K562 (cell line): ENCODE data around the gene ANKS1B. TPM values are rescaled to one million over a fixed set of nuclear protein-coding genes. Genes with fewer than 3 reads are reported as not detected.

Experiments
- ATAC-seq: fragments of 200-7000 bp; cut with Tn5 transposase; 3 replicates; pipeline ENCODE4 v1.9.1; 2020; ENCODE audit warnings: moderate library complexity
- BruUV-seq: library from RNA; stranded (reverse); fragments of 400-500 nt; replicated peaks from 2 replicates; lab custom pipeline; 2021; lab: Mats Ljungman, UMichigan
- CTCF ChIA-PET: fragments of 300-600 bp; formaldehyde crosslinking; extraction: SDS; loops from one replicate; lab custom pipeline; 2021; ENCODE audit warnings: low intra/inter-chr PET ratio; lab: Yijun Ruan, JAX
- POLR2A ChIA-PET: fragments of 300-600, 350-650 bp; sonication (Branson Sonifier 250); formaldehyde crosslinking; extraction: SDS; loops from one replicate; lab custom pipeline; 2021; ENCODE audit warnings: antibody characterized with exemption, inconsistent platforms; lab: Yijun Ruan, JAX
- DNase-seq, 4 experiments: peaks; one replicate each; pipeline versions ENCODE4 v3.0.0 to v3.0.0-alpha.2; 2011 to 2018; ENCODE audit warnings: low spot score in 3 of 4, mixed read lengths in 3 of 4; ENCODE audit errors: extremely low read depth in 1 of 4
- FAIRE-seq: peaks from 2 replicates; lab custom pipeline; 2011; peaks lifted over from hg19 to GRCh38; lab: Jason Lieb, UNC
- H2AFZ ChIP-seq: 2 replicates; pipeline ENCODE4 v1.6.0; 2011; ENCODE audit warnings: low read depth, low read length, control low read depth, inconsistent platforms
- H3K27ac ChIP-seq: fragments of 200-600 bp; 3 replicates; pipeline ENCODE4 v1.8.0; 2011; ENCODE audit warnings: low read depth, mild to moderate bottlenecking, control low read depth, inconsistent platforms, low read length, moderate library complexity, mixed read lengths; ENCODE audit errors: extremely low read depth
- H3K27me3 ChIP-seq, 2 experiments: fragments of 300-600 bp in 1 of 2; 2 replicates in 1 of 2; 3 replicates in 1 of 2; pipeline versions ENCODE4 v1.6.0 to v1.8.0; 2011; ENCODE audit warnings: inconsistent platforms in 2 of 2, low read length in 2 of 2, mild to moderate bottlenecking in 1 of 2, mixed read lengths in 1 of 2, moderate library complexity in 1 of 2; ENCODE audit not compliant: control insufficient read depth in 2 of 2, insufficient read depth in 2 of 2
- H3K36me3 ChIP-seq: fragments of 300-600 bp; 3 replicates; pipeline ENCODE4 v1.8.0; 2011; ENCODE audit warnings: mild to moderate bottlenecking, low read length, inconsistent platforms; ENCODE audit not compliant: control insufficient read depth, insufficient read depth
- H3K4me1 ChIP-seq, 2 experiments: fragments of 200-600 bp in 1 of 2; replicated peaks in 1 of 2; 2 replicates in 1 of 2; 3 replicates in 1 of 2; pipeline versions ENCODE4 v1.5.1 to v1.8.0; 2011; ENCODE audit warnings: inconsistent platforms in 2 of 2, low read length in 2 of 2, mild to moderate bottlenecking in 1 of 2, mixed read lengths in 1 of 2, moderate library complexity in 1 of 2; ENCODE audit not compliant: control insufficient read depth in 2 of 2, insufficient read depth in 2 of 2
- H3K4me2 ChIP-seq: 2 replicates; pipeline ENCODE4 v1.6.1; 2011; ENCODE audit warnings: low read length, control low read depth, inconsistent platforms, mixed read lengths; ENCODE audit not compliant: insufficient read depth
- H3K4me3 ChIP-seq: fragments of 200-600 bp; sonication (generic), shearing (Covaris generic); 2 replicates; pipeline ENCODE4 v1.5.1; 2016; ENCODE audit warnings: control low read depth, inconsistent platforms
- H3K79me2 ChIP-seq: fragments of 200-600 bp; 3 replicates; pipeline ENCODE4 v1.8.0; 2011; ENCODE audit warnings: low read length, inconsistent platforms; ENCODE audit not compliant: control insufficient read depth, insufficient read depth
- H3K9ac ChIP-seq, 2 experiments: 2 replicates each; pipeline versions ENCODE4 v1.6.0 to v1.6.1; 2011; ENCODE audit warnings: low read depth in 2 of 2, low read length in 2 of 2, control low read depth in 1 of 2, inconsistent platforms in 1 of 2, mild to moderate bottlenecking in 1 of 2, mixed read lengths in 1 of 2; ENCODE audit not compliant: insufficient read depth in 1 of 2
- H3K9me1 ChIP-seq: one replicate; pipeline ENCODE4 v1.6.0; 2011; ENCODE audit warnings: inconsistent platforms, mild to moderate bottlenecking, low read length, moderate library complexity; ENCODE audit not compliant: control insufficient read depth, insufficient read depth
- H3K9me3 ChIP-seq: replicated peaks from 2 replicates; pipeline ENCODE4 v1.5.1; 2011; ENCODE audit warnings: low read depth, low read length, inconsistent platforms; ENCODE audit not compliant: control insufficient read depth, insufficient read depth
- H4K20me1 ChIP-seq: replicated peaks from 2 replicates; pipeline ENCODE4 v1.6.1; 2011; ENCODE audit warnings: low read length, inconsistent platforms, mixed read lengths; ENCODE audit not compliant: control insufficient read depth, insufficient read depth
- DMBX1 ChIP-seq: fragments of 250-450 bp; sonication (Bioruptor Pico); IDR thresholded peaks from 2 replicates; pipeline ENCODE4 v1.8.0; 2022; ENCODE audit warnings: inconsistent platforms, mild to moderate bottlenecking, moderate library complexity, borderline replicate concordance
- HNRNPL ChIP-seq: fragments of 200-400 bp; formaldehyde crosslinking; IDR thresholded peaks from 2 replicates; pipeline ENCODE4 v1.6.1; 2017; ENCODE audit warnings: low read depth, mild to moderate bottlenecking, low read length
- KDM1A ChIP-seq, 2 experiments: fragments of 450-650 bp; IDR thresholded peaks; 2 replicates each; pipeline ENCODE4 v1.6.1; 2016; ENCODE audit warnings: mild to moderate bottlenecking in 2 of 2
- NONO ChIP-seq, 2 experiments: fragments of 200-400 bp in 1 of 2; fragments of 450-650 bp in 1 of 2; formaldehyde crosslinking in 1 of 2; IDR thresholded peaks; 2 replicates each; pipeline ENCODE4 v1.6.1; 2017; ENCODE audit warnings: low read depth in 2 of 2, mild to moderate bottlenecking in 2 of 2, moderate library complexity in 2 of 2, low read length in 1 of 2
- SMARCA5 ChIP-seq: fragments of 450-650 bp; IDR thresholded peaks from 2 replicates; pipeline ENCODE4 v1.6.1; 2016
- SMC3 ChIP-seq: conservative IDR thresholded peaks from 2 replicates; pipeline ENCODE4 v1.6.1; 2011; ENCODE audit warnings: low read depth, low read length, improper control_type of control experiment; ENCODE audit not compliant: insufficient read depth
- STAT5B ChIP-seq: fragments of 250-450 bp; sonication (Bioruptor Pico); IDR thresholded peaks from 2 replicates; pipeline ENCODE4 v1.8.0; 2021; ENCODE audit warnings: mild to moderate bottlenecking, inconsistent platforms
- ZSCAN32 ChIP-seq: fragments of 450-650 bp; formaldehyde crosslinking; IDR thresholded peaks from 2 replicates; pipeline ENCODE4 v1.4.0; 2020; ENCODE audit warnings: mild to moderate bottlenecking, moderate library complexity
- WGBS: fragments of 100-300 bp; shearing (Covaris generic); methylation state at CpG from one replicate; pipeline ENCODE4 v1.1.6; 2016; ENCODE audit warnings: low coverage, mixed read lengths; ENCODE audit not compliant: insufficient coverage; ENCODE audit errors: missing lambda C conversion rate; 5-methylcytosine and 5-hydroxymethylcytosine counted together
- in situ Hi-C: fragments of 300-500 bp; cut with MboI; formaldehyde crosslinking; loops from 4 replicates; pipeline ENCODE4 v1.15.0; 2018; ENCODE audit warnings: inconsistent platforms, mixed read lengths
- intact Hi-C: fragments of 100-400 bp; cut with micrococcal nuclease; formaldehyde crosslinking; loops from 2 replicates; pipeline ENCODE4 v1.14.2; 2022
- polyA plus RNA-seq, 8 experiments: library from polyadenylated mRNA; depleted of rRNA in 4 of 8; stranded (reverse) in 5 of 8; unstranded in 3 of 8; fragments of >200 nt; fragmentation: Nextera tagmentation in 2 of 8; fragmentation: Illumina TruSeq in 1 of 8; extraction: Ambion mirVana in 2 of 8; extraction: Trizol in 1 of 8; gene quantifications; 2 replicates each; pipeline versions ENCODE4 v1.2.1 to v1.2.3, GENCODE V29; 2011 to 2014; ENCODE audit warnings: inconsistent platforms in 1 of 8, missing spikeins in 1 of 8
- total RNA-seq, 7 experiments: library from RNA; depleted of rRNA in 6 of 7; stranded (reverse); fragments of >200 nt in 6 of 7; fragmentation: Illumina TruSeq in 2 of 7; extraction: Trizol in 2 of 7; gene quantifications; 2 replicates each; pipeline versions ENCODE4 v1.2.1 to v1.2.3, GENCODE V29; 2011 to 2021; ENCODE audit warnings: low replicate concordance in 1 of 7
- TF ChIP-seq, protein P1 (sequence below): fragments of 450-650 bp; IDR thresholded peaks from 2 replicates; pipeline ENCODE4 v1.6.1; 2016; ENCODE audit warnings: mild to moderate bottlenecking, moderate library complexity
- TF ChIP-seq, protein P2 (sequence below): fragments of 450-650 bp; IDR thresholded peaks from 2 replicates; pipeline ENCODE4 v1.6.1; 2016

Gene ANKS1B
- total and polyA plus RNA-seq, 9 of the 15 experiments (the other 6 are each of a cell fraction or from before 2014, with no cell fraction given): 0.04 to 0.47 (median 0.28) TPM; not detected in 4

DNA sequence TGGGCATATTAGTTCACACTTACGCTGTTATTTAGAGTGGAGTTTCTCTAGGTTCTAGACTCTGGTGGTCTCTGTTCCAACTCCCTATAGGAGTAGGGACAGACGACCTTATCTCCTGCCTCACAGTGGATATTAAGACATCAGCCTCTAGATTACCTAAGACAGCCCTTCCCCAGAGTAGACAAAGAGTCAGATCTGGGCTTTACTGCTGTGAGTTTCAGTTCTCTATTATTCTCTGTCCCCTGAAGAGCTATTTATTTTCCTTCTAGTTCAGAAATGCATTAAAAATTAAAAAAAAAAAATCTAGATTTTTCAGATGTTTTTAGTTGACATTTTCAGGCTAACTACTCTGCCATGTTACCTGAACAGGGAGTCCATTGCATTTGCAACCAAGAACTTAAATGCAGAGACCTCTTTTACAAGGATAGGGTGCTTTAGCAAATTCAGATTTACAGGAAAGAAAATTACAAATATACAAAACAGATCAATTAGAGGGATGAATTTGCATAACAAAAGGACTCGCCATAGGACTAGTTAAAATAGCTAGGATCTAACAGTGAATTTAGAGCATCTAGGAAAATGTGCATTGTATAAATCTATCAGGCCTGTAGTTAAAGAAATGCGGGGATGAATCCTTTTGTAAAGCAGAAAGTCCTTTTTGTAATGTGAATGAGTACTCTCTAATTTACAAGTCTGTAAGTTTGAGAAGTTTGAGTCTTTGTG, 958.2 kb downstream of the ANKS1B start:
- no peak overlapping the region for H3K27ac ChIP-seq
- H3K36me3 ChIP-seq: no peaks in the 10 kb centered on the region
- intact Hi-C loops (no loop called here), in situ Hi-C loops (no loop called here)
- no peak overlapping the region for H3K4me2 ChIP-seq
- no peaks in the 10 kb centered on the region for H3K9me3 ChIP-seq
- H3K79me2 ChIP-seq: no peaks in the 10 kb centered on the region
- ChIA-PET POLR2A (no interaction called here), CTCF (no interaction called here)
- no peak overlapping the region for H3K4me3 ChIP-seq
- no TSS peak for BruUV-seq
- DNase-seq: no peak
- no peak overlapping the region for H2AFZ ChIP-seq
- H3K9me1 ChIP-seq: no peaks in the 10 kb centered on the region
- 0% methylated on average over 4 of the region's 4 CpGs for WGBS
- no peaks in the 10 kb centered on the region for H3K4me1 ChIP-seq
- FAIRE-seq: no peak
- no peak overlapping the region for H3K9ac ChIP-seq
- no peak for ATAC-seq
- no peaks in the 10 kb centered on the region for H3K27me3 ChIP-seq
- no peaks in the 10 kb centered on the region for H4K20me1 ChIP-seq
- no peak for TF ChIP-seq NONO (IDR thresholded peaks at IDR 0.05; ENCODE audit: low read depth in 2 of 2, low read length in 1 of 2)
- TF ChIP-seq, protein P1, sequence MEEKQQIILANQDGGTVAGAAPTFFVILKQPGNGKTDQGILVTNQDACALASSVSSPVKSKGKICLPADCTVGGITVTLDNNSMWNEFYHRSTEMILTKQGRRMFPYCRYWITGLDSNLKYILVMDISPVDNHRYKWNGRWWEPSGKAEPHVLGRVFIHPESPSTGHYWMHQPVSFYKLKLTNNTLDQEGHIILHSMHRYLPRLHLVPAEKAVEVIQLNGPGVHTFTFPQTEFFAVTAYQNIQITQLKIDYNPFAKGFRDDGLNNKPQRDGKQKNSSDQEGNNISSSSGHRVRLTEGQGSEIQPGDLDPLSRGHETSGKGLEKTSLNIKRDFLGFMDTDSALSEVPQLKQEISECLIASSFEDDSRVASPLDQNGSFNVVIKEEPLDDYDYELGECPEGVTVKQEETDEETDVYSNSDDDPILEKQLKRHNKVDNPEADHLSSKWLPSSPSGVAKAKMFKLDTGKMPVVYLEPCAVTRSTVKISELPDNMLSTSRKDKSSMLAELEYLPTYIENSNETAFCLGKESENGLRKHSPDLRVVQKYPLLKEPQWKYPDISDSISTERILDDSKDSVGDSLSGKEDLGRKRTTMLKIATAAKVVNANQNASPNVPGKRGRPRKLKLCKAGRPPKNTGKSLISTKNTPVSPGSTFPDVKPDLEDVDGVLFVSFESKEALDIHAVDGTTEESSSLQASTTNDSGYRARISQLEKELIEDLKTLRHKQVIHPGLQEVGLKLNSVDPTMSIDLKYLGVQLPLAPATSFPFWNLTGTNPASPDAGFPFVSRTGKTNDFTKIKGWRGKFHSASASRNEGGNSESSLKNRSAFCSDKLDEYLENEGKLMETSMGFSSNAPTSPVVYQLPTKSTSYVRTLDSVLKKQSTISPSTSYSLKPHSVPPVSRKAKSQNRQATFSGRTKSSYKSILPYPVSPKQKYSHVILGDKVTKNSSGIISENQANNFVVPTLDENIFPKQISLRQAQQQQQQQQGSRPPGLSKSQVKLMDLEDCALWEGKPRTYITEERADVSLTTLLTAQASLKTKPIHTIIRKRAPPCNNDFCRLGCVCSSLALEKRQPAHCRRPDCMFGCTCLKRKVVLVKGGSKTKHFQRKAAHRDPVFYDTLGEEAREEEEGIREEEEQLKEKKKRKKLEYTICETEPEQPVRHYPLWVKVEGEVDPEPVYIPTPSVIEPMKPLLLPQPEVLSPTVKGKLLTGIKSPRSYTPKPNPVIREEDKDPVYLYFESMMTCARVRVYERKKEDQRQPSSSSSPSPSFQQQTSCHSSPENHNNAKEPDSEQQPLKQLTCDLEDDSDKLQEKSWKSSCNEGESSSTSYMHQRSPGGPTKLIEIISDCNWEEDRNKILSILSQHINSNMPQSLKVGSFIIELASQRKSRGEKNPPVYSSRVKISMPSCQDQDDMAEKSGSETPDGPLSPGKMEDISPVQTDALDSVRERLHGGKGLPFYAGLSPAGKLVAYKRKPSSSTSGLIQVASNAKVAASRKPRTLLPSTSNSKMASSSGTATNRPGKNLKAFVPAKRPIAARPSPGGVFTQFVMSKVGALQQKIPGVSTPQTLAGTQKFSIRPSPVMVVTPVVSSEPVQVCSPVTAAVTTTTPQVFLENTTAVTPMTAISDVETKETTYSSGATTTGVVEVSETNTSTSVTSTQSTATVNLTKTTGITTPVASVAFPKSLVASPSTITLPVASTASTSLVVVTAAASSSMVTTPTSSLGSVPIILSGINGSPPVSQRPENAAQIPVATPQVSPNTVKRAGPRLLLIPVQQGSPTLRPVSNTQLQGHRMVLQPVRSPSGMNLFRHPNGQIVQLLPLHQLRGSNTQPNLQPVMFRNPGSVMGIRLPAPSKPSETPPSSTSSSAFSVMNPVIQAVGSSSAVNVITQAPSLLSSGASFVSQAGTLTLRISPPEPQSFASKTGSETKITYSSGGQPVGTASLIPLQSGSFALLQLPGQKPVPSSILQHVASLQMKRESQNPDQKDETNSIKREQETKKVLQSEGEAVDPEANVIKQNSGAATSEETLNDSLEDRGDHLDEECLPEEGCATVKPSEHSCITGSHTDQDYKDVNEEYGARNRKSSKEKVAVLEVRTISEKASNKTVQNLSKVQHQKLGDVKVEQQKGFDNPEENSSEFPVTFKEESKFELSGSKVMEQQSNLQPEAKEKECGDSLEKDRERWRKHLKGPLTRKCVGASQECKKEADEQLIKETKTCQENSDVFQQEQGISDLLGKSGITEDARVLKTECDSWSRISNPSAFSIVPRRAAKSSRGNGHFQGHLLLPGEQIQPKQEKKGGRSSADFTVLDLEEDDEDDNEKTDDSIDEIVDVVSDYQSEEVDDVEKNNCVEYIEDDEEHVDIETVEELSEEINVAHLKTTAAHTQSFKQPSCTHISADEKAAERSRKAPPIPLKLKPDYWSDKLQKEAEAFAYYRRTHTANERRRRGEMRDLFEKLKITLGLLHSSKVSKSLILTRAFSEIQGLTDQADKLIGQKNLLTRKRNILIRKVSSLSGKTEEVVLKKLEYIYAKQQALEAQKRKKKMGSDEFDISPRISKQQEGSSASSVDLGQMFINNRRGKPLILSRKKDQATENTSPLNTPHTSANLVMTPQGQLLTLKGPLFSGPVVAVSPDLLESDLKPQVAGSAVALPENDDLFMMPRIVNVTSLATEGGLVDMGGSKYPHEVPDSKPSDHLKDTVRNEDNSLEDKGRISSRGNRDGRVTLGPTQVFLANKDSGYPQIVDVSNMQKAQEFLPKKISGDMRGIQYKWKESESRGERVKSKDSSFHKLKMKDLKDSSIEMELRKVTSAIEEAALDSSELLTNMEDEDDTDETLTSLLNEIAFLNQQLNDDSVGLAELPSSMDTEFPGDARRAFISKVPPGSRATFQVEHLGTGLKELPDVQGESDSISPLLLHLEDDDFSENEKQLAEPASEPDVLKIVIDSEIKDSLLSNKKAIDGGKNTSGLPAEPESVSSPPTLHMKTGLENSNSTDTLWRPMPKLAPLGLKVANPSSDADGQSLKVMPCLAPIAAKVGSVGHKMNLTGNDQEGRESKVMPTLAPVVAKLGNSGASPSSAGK: no peak
- TF ChIP-seq DMBX1: no peak
- TF ChIP-seq ZSCAN32 (CRISPR knock-in tag): no peak
- no peak for TF ChIP-seq STAT5B (CRISPR knock-in tag)
- no peak for TF ChIP-seq SMC3
- TF ChIP-seq SMARCA5: no peak
- TF ChIP-seq, protein P2, sequence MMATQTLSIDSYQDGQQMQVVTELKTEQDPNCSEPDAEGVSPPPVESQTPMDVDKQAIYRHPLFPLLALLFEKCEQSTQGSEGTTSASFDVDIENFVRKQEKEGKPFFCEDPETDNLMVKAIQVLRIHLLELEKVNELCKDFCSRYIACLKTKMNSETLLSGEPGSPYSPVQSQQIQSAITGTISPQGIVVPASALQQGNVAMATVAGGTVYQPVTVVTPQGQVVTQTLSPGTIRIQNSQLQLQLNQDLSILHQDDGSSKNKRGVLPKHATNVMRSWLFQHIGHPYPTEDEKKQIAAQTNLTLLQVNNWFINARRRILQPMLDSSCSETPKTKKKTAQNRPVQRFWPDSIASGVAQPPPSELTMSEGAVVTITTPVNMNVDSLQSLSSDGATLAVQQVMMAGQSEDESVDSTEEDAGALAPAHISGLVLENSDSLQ: no peak
- TF ChIP-seq KDM1A (IDR thresholded peaks at IDR 0.05): no peak
- TF ChIP-seq HNRNPL: no peak
